Right lobe of liver (tissue), 4 donors: ENCODE results near the gene LCE1D.

ENCODE experiments used
- CTCF ChIP-seq, 4 donors: fragments of 200-600 bp in 3 of 4; fragments of 450-650 bp in 1 of 4; IDR thresholded peaks; one replicate each; pipeline versions ENCODE4 v1.5.1 to v1.8.0; 2016 to 2022; ENCODE audit warnings: antibody characterized with exemption in 4 of 4, mild to moderate bottlenecking in 2 of 4
- POLR2A ChIP-seq: fragments of 450-650 bp; IDR thresholded peaks from one replicate; pipeline ENCODE4 v1.6.1; 2017; ENCODE audit warnings: antibody characterized with exemption, mild to moderate bottlenecking
- donor health status: DM: no; HTN: no; CAD: no.
- donor health status: DM: no; HTN: no; CAD: no.
- donor health status: DM: no; HTN: yes; CAD: no.

GRCh38 chr1:152770411-152770810 is 26.1 kb upstream of the LCE1D start:
- TF ChIP-seq POLR2A (no peak), CTCF (IDR thresholded peaks at IDR 0.05) (no peak)
